Hematopoietic multipotent progenitor cell treated with erythropoietin and hydrocortisone succinate and interleukin-3 and kit ligand, for 17 days (in vitro differentiated cells): ENCODE measurements around the gene ZNF396.

Experiments used
- DNase-seq: peaks from one replicate; pipeline ENCODE4 v3.0.0-alpha.2; 2015; ENCODE audit warnings: low spot score

ZNF396 gene

GRCh38 chr18:35335866-35336265, 41.3 kb downstream of the ZNF396 start:
- DNase-seq, result no peak

DNA sequence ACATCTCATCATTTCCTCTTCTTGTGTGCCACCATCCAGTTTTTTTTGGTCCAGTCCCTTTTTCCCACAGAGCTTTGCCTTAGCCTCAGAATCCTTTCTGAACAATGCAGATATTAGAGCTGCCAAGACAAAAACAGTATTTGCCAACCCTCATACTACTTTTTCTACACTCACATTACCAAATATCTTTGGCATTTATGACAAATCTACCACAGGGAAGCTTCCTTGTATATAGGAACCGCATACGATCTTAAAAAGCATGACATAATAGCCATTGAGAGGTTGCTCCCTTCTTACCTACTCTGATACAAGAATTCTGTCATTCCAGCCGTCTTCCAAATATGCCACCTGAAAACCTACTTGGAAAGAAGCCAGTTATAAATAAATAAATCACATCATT, 42.3 kb downstream of the ZNF396 start:
- no peak for DNase-seq

DNA sequence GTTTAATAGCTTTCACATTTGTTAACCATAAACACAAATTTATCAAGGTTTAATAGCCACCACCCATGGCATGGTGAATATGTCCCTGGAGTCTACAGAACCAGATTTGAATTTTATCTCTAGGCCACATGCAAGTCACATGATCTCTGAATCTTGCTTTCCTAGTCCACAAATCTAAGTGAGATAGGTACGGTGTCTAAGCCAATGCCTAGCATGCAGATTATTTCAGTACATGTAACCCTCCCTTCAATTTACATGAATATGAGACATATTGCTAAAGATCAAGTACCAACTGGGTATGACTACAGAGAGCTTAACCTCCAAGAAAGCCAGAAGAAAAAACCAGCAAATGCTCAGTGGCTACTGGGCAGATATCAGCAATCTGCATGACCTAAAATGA, 42.9 kb downstream of the ZNF396 start:
- DNase-seq, result peak; percentile 83

DNA sequence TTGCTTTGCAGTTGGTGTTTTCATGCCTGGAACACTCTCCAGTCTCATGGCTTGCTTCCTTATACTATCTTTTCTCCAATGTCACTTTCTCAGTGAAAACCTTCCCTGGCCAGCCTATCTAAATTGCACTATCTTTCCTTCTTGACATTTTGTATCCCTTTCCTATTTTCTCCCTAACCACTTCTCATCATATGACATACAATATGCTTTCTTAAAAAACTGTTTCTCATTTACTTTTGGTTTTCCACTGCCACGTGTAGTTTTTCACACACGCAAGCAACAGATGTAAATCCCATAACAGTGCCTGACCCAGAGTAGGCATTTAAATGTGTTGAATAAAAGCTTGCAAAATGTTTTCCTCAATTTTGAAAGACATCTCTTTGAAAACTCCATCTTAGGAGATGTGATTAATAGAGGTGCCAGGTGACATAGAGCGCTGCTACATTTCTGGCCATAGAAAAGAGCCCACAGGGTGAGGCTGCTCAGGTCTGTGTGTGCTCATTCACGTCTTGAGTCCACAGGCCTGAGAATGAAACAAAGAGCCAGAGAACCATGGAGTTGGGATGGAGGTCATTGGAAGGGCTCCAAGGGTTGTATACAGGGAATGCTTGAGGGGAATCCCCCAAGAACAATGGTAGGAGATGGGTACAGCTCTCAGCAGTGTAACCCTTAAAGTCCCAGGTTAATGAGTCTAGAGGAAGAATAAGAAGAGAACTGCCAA, 45.6 kb downstream of the ZNF396 start:
- DNase-seq, result no peak

- no peak for DNase-seq
Observed at GRCh38 chr18:35328868-35329267, 48.3 kb downstream of the ZNF396 start.

GRCh38 chr18:35326695-35327387, 50.3 kb downstream of the ZNF396 start:
- no peak for DNase-seq

- DNase-seq, result no peak
Observed at GRCh38 chr18:35324926-35325655, 52.0 kb downstream of the ZNF396 start.

DNA sequence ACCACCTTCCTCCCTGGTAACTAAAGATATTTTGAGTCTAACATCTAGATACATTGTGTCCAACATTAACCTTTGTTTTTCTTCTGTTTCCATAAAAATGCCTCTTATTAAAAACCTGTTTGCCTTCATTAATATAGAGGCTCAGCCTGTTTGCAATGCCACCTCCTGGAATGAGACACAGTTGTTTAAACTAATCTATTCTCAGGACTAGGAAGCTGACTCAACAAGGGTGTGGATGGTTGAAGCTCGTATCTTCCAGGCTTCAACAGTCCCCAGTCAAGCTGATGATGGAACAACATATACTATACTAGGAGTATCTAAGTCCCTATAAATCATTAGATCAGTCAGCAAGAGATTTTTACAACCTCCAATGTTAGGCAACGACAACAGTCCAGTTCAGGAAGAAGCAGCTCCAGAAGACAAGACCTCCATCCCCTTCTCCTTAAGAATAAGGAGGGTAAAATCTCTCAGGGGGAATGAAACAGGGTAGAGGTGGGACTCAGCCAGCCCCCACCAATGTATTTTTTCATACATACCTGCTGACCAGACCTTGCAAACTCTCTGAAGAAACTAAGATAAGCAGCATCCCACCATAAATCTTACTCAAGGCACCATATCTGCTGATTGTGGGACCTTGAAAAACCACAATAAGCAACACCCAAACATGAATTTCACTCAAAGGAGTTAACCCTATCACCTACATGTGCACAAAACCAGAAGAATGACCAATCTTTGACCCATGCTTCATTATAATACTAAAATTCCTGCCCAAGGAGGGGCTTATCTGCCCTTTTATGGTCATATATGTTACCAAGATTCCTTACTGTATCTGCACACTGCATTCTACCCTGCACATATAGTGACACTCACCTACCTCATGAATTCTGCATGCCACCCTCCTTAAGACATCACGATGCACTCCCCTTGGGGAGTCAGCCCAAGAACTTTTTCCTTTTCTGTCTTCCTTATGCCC, 54.4 kb downstream of the ZNF396 start:
- DNase-seq, result peak; percentile 41
